Measurements from ENCODE around the gene PFKFB4. TPM values are rescaled to one million over a fixed set of nuclear protein-coding genes. Genes with fewer than 3 reads are reported as not detected.
"Not testable (repeated sequence)": the region's sequence is repeated elsewhere in the genome, so short reads cannot be mapped to it uniquely, and the experiment has no call there.

Gene PFKFB4
- total RNA-seq, 1 donor from 2014 or later: 40.3 TPM

DNA sequence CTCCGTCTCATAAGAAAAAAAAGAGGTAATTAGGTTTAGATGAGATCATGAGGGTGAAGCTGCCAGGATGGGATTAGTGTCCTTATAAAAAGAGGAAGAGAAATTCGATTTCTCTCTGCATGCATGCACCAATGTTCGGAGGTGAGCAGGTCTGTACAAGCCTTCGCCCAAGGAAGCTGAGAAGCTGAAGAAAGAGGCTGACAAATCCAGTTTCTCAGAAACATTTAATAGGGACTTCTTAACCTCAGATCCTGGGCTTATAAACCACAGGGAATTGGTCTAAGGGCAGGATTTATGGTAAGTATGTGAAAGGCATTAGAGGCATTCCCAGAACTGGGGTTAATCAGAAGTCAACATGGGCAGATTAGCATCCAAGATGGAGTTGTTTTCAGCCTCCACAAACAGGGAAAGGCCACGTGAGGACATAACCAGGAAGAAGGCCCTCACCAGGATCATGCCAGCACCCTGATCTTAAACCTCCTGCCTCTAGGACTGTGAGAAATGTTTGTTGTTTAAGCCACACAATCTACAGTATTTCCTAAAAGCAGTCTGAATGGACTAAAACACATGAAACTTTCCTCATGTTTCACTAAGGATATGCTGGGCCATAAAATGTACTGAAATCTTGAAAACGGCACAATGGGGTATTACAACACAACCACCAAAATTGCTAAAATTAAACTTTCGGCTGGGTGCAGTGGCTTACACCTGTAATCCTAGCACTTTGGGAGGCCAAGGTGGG lies 64.0 kb downstream of the PFKFB4 start:
- Mint-ChIP-seq H3K4me3 (ENCODE audit: unreplicated experiment) (no peak overlapping the region), H3K9me3 (ENCODE audit: unreplicated experiment) (no peaks in the 10 kb centered on the region), H3K27ac (ENCODE audit: unreplicated experiment) (no peak overlapping the region), H3K4me1 (ENCODE audit: low read depth, unreplicated experiment) (no peaks in the 10 kb centered on the region), H3K27me3 (ENCODE audit: unreplicated experiment) (peaks cover 3% of the 10 kb centered on the region), H3K36me3 (ENCODE audit: unreplicated experiment) (peaks cover 1% of the 10 kb centered on the region)
- DNase-seq: no peak
- TF ChIP-seq, protein P1, sequence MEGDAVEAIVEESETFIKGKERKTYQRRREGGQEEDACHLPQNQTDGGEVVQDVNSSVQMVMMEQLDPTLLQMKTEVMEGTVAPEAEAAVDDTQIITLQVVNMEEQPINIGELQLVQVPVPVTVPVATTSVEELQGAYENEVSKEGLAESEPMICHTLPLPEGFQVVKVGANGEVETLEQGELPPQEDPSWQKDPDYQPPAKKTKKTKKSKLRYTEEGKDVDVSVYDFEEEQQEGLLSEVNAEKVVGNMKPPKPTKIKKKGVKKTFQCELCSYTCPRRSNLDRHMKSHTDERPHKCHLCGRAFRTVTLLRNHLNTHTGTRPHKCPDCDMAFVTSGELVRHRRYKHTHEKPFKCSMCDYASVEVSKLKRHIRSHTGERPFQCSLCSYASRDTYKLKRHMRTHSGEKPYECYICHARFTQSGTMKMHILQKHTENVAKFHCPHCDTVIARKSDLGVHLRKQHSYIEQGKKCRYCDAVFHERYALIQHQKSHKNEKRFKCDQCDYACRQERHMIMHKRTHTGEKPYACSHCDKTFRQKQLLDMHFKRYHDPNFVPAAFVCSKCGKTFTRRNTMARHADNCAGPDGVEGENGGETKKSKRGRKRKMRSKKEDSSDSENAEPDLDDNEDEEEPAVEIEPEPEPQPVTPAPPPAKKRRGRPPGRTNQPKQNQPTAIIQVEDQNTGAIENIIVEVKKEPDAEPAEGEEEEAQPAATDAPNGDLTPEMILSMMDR (IDR thresholded peaks at IDR 0.05; ENCODE audit: partially characterized antibody, unreplicated experiment): no peak

DNA sequence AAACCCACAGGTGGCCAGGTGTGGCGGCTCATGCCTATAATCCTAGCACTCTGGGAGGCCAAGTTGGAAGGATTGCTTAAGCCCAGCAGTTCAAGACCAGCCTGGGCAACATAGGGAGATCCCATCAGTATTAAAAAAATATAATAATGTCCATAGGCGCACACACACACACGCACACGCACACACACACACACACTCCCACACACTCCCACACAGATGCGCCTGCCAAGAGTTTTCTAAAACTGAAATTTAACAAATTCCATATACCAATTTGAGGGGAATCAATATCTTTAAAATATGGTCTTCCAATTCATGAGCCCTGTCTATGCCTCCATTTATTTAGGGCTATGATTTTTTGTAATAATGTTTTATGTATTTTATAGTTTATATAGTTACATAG lies 69.7 kb downstream of the PFKFB4 start:
- H3K27ac Mint-ChIP-seq (ENCODE audit: unreplicated experiment): no peak overlapping the region
- H3K4me3 Mint-ChIP-seq (ENCODE audit: unreplicated experiment): no peak overlapping the region
- TF ChIP-seq, protein P1 (IDR thresholded peaks at IDR 0.05; ENCODE audit: partially characterized antibody, unreplicated experiment): no peak
- no peaks in the 10 kb centered on the region for H3K36me3 Mint-ChIP-seq (ENCODE audit: unreplicated experiment)
- DNase-seq: no peak
- H3K9me3 Mint-ChIP-seq (ENCODE audit: unreplicated experiment): peaks cover 4% of the 10 kb centered on the region
- H3K4me1 Mint-ChIP-seq (ENCODE audit: low read depth, unreplicated experiment): no peaks in the 10 kb centered on the region
- H3K27me3 Mint-ChIP-seq (ENCODE audit: unreplicated experiment): peaks cover 3% of the 10 kb centered on the region

DNA sequence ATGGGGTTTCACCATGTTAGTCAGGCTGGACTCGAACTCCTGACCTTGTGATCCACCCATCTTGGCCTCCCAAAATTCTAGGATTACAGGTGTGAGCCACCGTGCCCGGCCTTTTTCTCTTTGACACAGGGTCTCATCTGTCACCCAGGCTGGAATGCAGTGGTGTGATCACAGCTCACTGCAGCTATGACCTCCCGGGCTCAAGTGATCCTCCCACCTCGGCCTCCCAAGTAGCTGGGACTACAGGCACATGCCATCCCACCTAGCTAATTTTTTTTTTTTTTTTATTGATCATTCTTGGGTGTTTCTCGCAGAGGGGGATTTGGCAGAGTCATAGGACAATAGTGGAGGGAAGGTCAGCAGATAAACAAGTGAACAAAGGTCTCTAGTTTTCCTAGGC lies 73.8 kb downstream of the PFKFB4 start:
- not testable (repeated sequence) for H3K27ac Mint-ChIP-seq (ENCODE audit: unreplicated experiment); H3K27me3 Mint-ChIP-seq (ENCODE audit: unreplicated experiment); H3K4me3 Mint-ChIP-seq (ENCODE audit: unreplicated experiment); DNase-seq; H3K36me3 Mint-ChIP-seq (ENCODE audit: unreplicated experiment); H3K4me1 Mint-ChIP-seq (ENCODE audit: low read depth, unreplicated experiment); H3K9me3 Mint-ChIP-seq (ENCODE audit: unreplicated experiment)

DNA sequence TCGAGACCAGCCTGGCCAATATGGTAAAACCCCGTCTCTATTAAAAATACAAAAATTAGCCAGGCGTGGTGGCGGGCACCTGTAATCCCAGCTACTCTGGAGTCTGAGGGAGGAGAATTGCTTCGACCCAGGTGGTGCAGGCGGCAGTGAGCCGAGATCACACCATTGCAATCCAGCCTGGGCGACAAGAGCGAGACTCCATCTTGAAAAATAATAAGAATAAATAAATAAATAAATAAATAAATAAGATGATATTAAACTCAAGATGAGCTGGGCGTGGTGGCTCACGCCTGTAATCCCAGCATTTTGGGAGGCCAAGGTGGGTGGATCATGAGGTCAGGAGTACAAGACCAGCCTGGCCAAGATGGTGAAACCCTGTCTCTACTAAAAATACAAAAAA lies 75.7 kb downstream of the PFKFB4 start:
- H3K27ac Mint-ChIP-seq (ENCODE audit: unreplicated experiment); H3K4me1 Mint-ChIP-seq (ENCODE audit: low read depth, unreplicated experiment); H3K36me3 Mint-ChIP-seq (ENCODE audit: unreplicated experiment); H3K9me3 Mint-ChIP-seq (ENCODE audit: unreplicated experiment); DNase-seq; H3K27me3 Mint-ChIP-seq (ENCODE audit: unreplicated experiment); H3K4me3 Mint-ChIP-seq (ENCODE audit: unreplicated experiment): not testable (repeated sequence)

DNA sequence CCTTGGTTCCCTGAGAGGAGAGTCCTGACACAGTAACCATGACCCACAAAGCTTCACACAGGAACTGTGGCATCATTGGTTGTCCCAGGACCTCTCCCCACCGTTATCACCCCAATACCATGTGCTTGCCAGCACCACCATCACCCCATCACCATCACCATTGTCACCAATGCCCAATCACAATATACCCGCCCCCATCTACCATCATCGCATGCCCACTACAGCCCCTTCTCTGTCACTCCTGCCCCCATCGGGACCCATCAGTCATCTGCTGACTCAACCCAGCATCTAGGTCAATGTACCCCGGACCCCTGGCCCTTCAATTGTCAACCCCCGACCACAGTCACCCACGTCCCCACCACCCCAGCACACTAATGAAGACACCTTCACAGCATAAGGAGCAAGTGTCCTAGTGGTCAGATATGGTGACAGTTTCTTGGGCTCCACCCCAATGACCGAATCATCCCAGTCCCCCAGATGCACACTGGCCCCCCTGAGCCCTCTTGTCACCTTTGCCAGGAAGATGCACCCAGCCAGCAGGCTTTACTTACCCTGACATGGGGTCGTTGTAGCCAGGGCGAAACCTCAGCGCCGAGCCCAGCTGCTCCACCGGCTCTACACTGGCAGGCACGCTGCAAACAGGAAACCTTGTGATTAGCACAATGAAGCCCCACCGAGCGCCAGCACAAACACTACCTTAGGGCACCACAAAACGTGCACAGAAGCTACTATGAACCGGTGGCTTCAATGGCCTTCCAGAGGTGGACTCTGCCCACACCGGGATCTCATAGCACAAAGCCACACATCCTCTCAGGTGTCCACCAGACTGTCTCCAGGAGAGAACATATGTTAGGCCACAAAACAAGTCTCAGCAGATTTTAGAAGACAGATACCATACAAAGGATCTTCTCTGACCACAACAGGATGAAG lies 77.7 kb downstream of the PFKFB4 start:
- TF ChIP-seq, protein P1 (IDR thresholded peaks at IDR 0.05; ENCODE audit: partially characterized antibody, unreplicated experiment): no peak
- Mint-ChIP-seq H3K4me1 (ENCODE audit: low read depth, unreplicated experiment) (peaks cover 9% of the 10 kb centered on the region), H3K27me3 (ENCODE audit: unreplicated experiment) (peaks cover 7% of the 10 kb centered on the region), H3K4me3 (ENCODE audit: unreplicated experiment) (no peak overlapping the region), H3K9me3 (ENCODE audit: unreplicated experiment) (peaks cover 4% of the 10 kb centered on the region), H3K27ac (ENCODE audit: unreplicated experiment) (peak overlapping the region; percentile 17), H3K36me3 (ENCODE audit: unreplicated experiment) (no peaks in the 10 kb centered on the region)
- no peak for DNase-seq
